Suprapubic skin (tissue), 4 donors: ENCODE results near the gene TRAPPC2B. TPM values are rescaled to one million over a fixed set of nuclear protein-coding genes. Genes with fewer than 3 reads are reported as not detected.

ENCODE experiments used
- DNase-seq, 2 donors: peaks; one replicate each; pipeline ENCODE4 v3.0.0-alpha.2; 2019; ENCODE audit warnings: low spot score in 2 of 2
- H3K27ac ChIP-seq: fragments of 200-600 bp; sonication (generic); one replicate; pipeline ENCODE4 v1.5.1; 2019
- H3K27me3 ChIP-seq: fragments of 200-600 bp; sonication (generic); one replicate; pipeline ENCODE4 v1.5.1; 2019
- H3K36me3 ChIP-seq: fragments of 200-600 bp; sonication (generic); one replicate; pipeline ENCODE4 v1.5.1; 2019
- H3K4me1 ChIP-seq: fragments of 200-600 bp; sonication (generic); one replicate; pipeline ENCODE4 v1.5.1; 2019
- H3K4me3 ChIP-seq: fragments of 200-600 bp; sonication (generic); one replicate; pipeline ENCODE4 v1.5.1; 2019; ENCODE audit warnings: mild to moderate bottlenecking
- H3K9me3 ChIP-seq: fragments of 200-600 bp; sonication (generic); one replicate; pipeline ENCODE4 v1.5.1; 2019
- CTCF ChIP-seq, 2 donors: fragments of 200-600 bp in 1 of 2; fragments of 450-650 bp in 1 of 2; sonication (generic) in 1 of 2; IDR thresholded peaks; one replicate each; pipeline ENCODE4 v1.5.1; 2016 to 2019; ENCODE audit warnings: antibody characterized with exemption in 2 of 2, mild to moderate bottlenecking in 1 of 2, moderate library complexity in 1 of 2
- EP300 ChIP-seq: sonication (generic); formaldehyde crosslinking; IDR thresholded peaks from one replicate; pipeline ENCODE4 v1.6.1; 2017; ENCODE audit warnings: antibody characterized with exemption
- POLR2A ChIP-seq, 2 donors: fragments of 450-650 bp; IDR thresholded peaks; one replicate each; pipeline ENCODE4 v1.6.1; 2017; ENCODE audit warnings: antibody characterized with exemption in 2 of 2, mild to moderate bottlenecking in 2 of 2, moderate library complexity in 2 of 2
- POLR2AphosphoS5 ChIP-seq, 3 donors: sonication (generic); formaldehyde crosslinking; IDR thresholded peaks; one replicate each; pipeline ENCODE4 v1.6.1; 2017; ENCODE audit warnings: antibody characterized with exemption in 3 of 3
- WGBS: methylation state at CpG from one replicate; pipeline ENCODE4 v1.1.5; 2018; 5-methylcytosine and 5-hydroxymethylcytosine counted together
- total RNA-seq, 4 donors: library from RNA; depleted of rRNA; stranded (reverse); fragments of >200 nt; gene quantifications; one replicate each; pipeline ENCODE4 v1.1.0, GENCODE V29; 2016

TRAPPC2B gene
- total RNA-seq, 4 donors from 2014 or later, result 16.5 to 20.7 (median 19.9) TPM

- no peak for DNase-seq
- Histone ChIP-seq H3K27me3 (no peaks in the 10 kb centered on the region), H3K4me1 (peaks cover 4% of the 10 kb centered on the region), H3K9me3 (no peaks in the 10 kb centered on the region), H3K27ac (no peak overlapping the region), H3K36me3 (no peaks in the 10 kb centered on the region), H3K4me3 (no peak overlapping the region)
- no peak for TF ChIP-seq POLR2A (IDR thresholded peaks at IDR 0.05)
- TF ChIP-seq EP300, result no peak
- no peak for TF ChIP-seq POLR2AphosphoS5 (IDR thresholded peaks at IDR 0.05)
- 43% methylated on average over 3 of the region's 3 CpGs for WGBS
Measured at GRCh38 chr19:57338877-57339276, 24.5 kb upstream of the TRAPPC2B start.

- H3K36me3 ChIP-seq, result no peaks in the 10 kb centered on the region
- no peaks in the 10 kb centered on the region for H3K27me3 ChIP-seq
Measured at GRCh38 chr19:57342582-57342981, 20.8 kb upstream of the TRAPPC2B start.

GRCh38 chr19:57348136-57348535 lies 15.2 kb upstream of the TRAPPC2B start:
- Histone ChIP-seq H3K36me3 (peaks cover 1% of the 10 kb centered on the region), H3K4me3 (no peak overlapping the region), H3K27ac (no peak overlapping the region), H3K9me3 (no peaks in the 10 kb centered on the region), H3K27me3 (no peaks in the 10 kb centered on the region), H3K4me1 (peaks cover 19% of the 10 kb centered on the region)
- TF ChIP-seq POLR2AphosphoS5 (IDR thresholded peaks at IDR 0.05) (no peak), EP300 (no peak), CTCF (IDR thresholded peaks at IDR 0.05) (no peak), POLR2A (IDR thresholded peaks at IDR 0.05) (no peak)
- no peak for DNase-seq
- 33% methylated on average over 3 of the region's 3 CpGs for WGBS

More at GRCh38 chr19:57342582-57342981, 20.8 kb upstream of the TRAPPC2B start:
- DNase-seq, result no peak
- Histone ChIP-seq H3K27ac (no peak overlapping the region), H3K4me1 (no peaks in the 10 kb centered on the region), H3K4me3 (no peak overlapping the region), H3K9me3 (no peaks in the 10 kb centered on the region)
- TF ChIP-seq POLR2A (IDR thresholded peaks at IDR 0.05) (no peak), CTCF (IDR thresholded peaks at IDR 0.05) (no peak), POLR2AphosphoS5 (IDR thresholded peaks at IDR 0.05) (no peak), EP300 (no peak)
- 84% methylated on average over 6 of the region's 6 CpGs for WGBS

GRCh38 chr19:57350877-57351805 lies 12.2 kb upstream of the TRAPPC2B start, which contains the start of gene ZNF304:
TSS of gene ZNF304 (plus strand) at chr19:57351271. CDS start at chr19:57351665, 394 bp downstream.
- TF ChIP-seq CTCF (IDR thresholded peaks at IDR 0.05) (no peak), POLR2A (IDR thresholded peaks at IDR 0.05) (no peak), POLR2AphosphoS5 (IDR thresholded peaks at IDR 0.05) (peak in 2 of 3 donors; percentile 20 to 74)
- peak; percentile 93 to 94 for DNase-seq
- under 1% methylated on average over 41 of the region's 57 CpGs for WGBS

GRCh38 chr19:57351867-57352266 lies 11.5 kb upstream of the TRAPPC2B start:
- H3K4me1 ChIP-seq, result peaks cover 23% of the 10 kb centered on the region
- DNase-seq, result no peak

More at GRCh38 chr19:57350877-57351805, 12.2 kb upstream of the TRAPPC2B start, which contains the start of gene ZNF304:
- peaks cover 31% of the 10 kb centered on the region for H3K36me3 ChIP-seq
- no peaks in the 10 kb centered on the region for H3K27me3 ChIP-seq
- H3K4me3 ChIP-seq, result peak within 1 kb of the TSS; percentile 97
- peaks cover under 1% of the 10 kb centered on the region for H3K9me3 ChIP-seq
- peak within 1 kb of the TSS; percentile 88 for H3K27ac ChIP-seq
- H3K4me1 ChIP-seq, result peaks cover 23% of the 10 kb centered on the region

GRCh38 chr19:57355916-57356315 lies 7.4 kb upstream of the TRAPPC2B start:
- no peak for TF ChIP-seq POLR2AphosphoS5 (IDR thresholded peaks at IDR 0.05)
- no peak for TF ChIP-seq POLR2A (IDR thresholded peaks at IDR 0.05)
- TF ChIP-seq EP300, result no peak
- no peak for TF ChIP-seq CTCF (IDR thresholded peaks at IDR 0.05)
- Histone ChIP-seq H3K4me3 (no peak overlapping the region), H3K9me3 (peaks cover 10% of the 10 kb centered on the region), H3K27me3 (no peaks in the 10 kb centered on the region), H3K27ac (no peak overlapping the region), H3K4me1 (peaks cover 22% of the 10 kb centered on the region), H3K36me3 (peaks cover 57% of the 10 kb centered on the region)
- WGBS, result 94% methylated on average over 4 of the region's 4 CpGs
- DNase-seq, result no peak

More at GRCh38 chr19:57351867-57352266, 11.5 kb upstream of the TRAPPC2B start:
- no peak for TF ChIP-seq POLR2A (IDR thresholded peaks at IDR 0.05)
- no peak for TF ChIP-seq EP300
- no peaks in the 10 kb centered on the region for H3K27me3 ChIP-seq
- peak overlapping the region; percentile 97 for H3K4me3 ChIP-seq
- H3K9me3 ChIP-seq, result peaks cover 8% of the 10 kb centered on the region
- peaks cover 38% of the 10 kb centered on the region for H3K36me3 ChIP-seq
- no peak overlapping the region for H3K27ac ChIP-seq
- WGBS, result 30% methylated on average over 7 of the region's 7 CpGs
